ENCODE results near the gene SH2B2. TPM values are rescaled to one million over a fixed set of nuclear protein-coding genes. Genes with fewer than 3 reads are reported as not detected.
"Not testable (repeated sequence)": the region's sequence is repeated elsewhere in the genome, so short reads cannot be mapped to it uniquely, and the experiment has no call there.

SH2B2 gene
- total RNA-seq, 1 donor from 2014 or later: 10.2 TPM

DNA sequence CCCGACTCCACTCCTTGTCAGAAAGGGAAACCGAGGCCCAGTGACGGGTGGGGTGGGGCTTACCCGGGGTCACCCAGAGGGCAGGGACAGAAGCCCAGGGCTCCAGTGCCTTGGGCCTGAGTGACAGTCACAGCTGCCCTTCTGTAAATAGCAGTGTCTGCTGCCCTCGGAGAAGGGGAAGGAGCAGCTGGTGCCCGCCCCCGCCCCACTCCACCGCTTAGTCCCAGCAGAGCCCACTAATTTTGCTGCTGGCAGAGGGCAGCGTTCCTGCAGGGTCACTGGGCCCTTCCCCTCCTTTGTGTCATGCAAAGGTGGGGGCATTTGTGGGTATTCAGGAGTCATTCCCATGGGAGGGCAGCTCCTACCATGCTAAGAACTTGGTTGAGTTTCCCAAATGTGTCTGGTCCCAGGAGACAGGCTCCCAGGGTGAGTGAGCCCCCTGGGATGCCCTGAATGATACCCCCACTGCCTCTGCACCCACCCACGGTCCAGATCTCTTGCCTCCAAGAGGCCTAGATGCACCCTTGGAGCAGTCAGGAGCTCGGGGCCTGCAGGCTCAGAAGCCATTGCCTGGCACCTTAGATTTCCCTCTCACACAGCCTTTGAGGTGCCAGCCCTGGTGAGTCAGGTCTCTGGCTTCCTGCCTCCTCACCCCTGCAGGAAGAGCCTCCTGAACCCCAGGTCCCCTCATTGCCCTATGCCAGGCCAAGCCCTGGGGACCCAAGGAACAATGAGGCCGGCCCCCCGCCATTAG lies 17.2 kb downstream of the SH2B2 start:
- no peak for FAIRE-seq

DNA sequence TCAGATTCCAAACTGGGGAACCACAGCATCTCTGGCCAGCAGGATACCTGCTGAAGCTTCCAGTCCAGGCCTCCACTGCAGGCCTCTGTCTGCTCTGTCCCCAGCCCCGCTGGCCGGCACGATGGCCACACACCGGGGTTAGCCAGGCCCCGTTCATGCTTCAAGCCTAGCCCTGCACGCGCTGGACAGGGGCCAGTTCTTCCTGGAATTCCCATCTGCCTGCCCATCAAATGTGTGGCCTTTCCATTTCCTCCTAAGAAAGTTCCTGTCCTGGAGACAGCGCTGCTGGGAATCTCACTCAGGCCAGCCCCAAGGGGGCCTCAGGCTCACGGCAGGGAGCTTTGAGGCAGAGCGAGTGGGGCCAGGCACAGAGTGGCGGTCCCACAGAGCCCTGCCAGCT lies 18.0 kb downstream of the SH2B2 start:
- FAIRE-seq (no peak), DNase-seq (ENCODE audit: low spot score in 2 of 2) (no peak)

More for the DNA sequence above, 17.2 kb downstream of the SH2B2 start:
- no peak for DNase-seq (ENCODE audit: low spot score in 2 of 2)

DNA sequence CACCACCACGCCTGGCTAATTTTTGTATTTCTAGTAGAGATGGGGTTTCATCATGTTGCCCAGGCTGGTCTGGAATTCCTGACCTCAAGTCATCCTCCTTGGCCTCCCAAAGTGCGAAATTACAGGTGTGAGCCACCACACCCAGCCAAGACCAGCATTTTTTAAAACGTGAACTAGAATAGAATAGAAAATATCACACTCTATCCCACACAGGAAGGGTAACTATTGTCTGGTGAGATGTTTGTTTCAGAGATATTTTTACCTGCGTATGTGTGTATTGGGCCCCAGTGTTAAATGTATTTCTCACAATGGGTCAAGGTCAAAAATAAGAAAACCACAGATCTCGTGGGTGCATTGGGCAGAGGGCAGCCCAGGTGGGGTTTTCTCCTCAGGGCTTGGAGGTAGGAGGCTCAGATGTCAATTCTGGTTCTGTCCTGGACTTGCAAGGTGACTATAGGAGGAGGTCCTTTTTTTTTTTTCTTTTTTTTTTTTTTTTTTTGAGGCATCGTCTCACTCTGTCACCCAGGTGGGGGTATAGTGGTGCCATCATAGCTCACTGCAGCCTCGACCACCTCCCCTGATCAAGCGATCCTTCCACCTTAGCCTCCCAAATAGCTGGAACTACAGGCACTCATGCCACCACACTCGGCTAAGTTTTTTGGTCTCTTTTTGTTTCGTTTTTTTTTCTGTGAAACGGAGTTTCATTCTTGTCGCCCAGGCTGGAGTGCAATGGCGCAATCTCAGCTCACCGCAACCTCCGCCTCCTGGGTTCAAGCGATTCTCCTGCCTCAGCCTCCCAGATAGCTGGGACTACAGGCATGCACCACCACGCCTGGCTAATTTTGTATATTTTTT lies 19.0 kb downstream of the SH2B2 start:
- no peak for DNase-seq (ENCODE audit: low spot score in 2 of 2)
- no peak for FAIRE-seq

DNA sequence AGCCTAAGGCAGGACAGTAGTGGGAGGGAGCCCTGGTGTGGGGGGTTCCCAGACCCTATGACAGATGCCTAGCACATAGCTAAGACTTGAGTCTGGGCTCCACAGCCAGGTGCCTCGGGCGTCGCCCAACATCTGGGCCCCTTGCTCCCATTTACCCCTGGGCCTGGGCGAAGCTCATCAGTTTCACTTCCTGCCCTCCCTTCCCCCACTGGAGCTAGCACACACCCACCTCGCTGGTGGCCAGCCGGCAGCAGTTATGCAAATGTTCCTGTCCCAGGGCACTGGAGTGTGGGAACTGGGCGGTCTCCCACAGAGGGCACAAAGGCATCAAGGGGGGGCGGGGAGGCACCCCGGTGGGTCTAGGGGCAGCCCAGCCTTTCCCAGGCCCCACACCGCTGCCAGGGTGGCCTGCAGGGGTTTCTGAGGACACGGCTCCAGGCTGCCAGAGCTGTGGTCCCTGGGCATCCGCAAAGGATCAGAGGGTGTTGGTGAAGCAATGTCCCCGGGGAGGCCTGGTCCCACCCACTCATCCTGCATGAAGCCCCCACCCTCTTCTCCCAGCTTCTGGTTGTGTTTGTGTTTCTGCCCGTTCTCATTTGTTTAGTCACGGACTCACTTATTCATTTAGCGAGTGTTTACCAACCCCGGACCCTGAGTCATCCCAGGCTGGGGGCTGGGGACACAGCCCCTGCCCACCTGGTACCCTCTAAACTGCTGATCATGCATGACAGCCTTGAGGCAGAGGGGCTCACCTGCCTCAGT lies 20.4 kb downstream of the SH2B2 start:
- DNase-seq (ENCODE audit: low spot score in 2 of 2) (no peak), FAIRE-seq (no peak)

DNA sequence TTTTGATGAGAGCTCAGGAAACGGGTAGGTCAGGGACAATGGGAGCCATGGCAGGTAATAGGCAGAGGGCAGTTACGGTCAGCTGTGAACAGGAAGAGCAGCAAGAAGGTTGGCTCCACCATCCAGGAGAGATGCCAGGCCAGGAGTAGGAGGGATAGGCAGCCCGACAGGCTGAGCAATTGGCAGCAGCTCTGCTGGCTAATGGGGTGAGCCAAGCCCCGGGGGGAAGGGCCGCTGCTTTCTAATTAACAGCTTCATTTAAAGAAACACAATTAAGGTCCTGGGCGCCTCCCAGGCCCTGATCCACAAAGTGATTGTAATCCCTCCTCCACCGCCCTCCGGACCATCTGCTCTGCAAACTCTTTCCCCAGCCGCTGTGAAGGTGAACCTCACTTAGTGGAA lies 23.7 kb downstream of the SH2B2 start:
- DNase-seq (ENCODE audit: low spot score in 2 of 2) (peak in 1 of 2 donors; percentile 58), FAIRE-seq (no peak)

DNA sequence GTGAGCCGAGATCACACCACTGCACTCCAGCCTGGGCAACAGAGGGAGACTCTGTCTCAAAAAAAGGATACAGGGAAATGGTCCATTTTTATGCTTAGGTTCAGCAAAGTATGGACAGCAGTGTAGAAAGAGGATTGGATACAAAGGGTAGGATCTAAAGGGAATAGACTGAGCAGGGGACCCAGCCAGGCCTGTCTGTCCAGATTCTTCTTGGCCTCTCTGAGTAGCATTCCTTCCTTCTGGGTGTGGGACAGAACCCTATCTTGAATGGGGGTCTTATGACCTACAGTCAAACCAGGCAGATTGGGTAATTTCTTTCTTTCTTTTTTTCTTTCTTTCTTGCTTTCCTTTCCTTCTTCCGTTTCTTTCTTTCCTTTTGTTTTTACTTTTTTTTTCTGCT lies 25.6 kb downstream of the SH2B2 start:
- no peak for FAIRE-seq
- DNase-seq (ENCODE audit: low spot score in 2 of 2): no peak

DNA sequence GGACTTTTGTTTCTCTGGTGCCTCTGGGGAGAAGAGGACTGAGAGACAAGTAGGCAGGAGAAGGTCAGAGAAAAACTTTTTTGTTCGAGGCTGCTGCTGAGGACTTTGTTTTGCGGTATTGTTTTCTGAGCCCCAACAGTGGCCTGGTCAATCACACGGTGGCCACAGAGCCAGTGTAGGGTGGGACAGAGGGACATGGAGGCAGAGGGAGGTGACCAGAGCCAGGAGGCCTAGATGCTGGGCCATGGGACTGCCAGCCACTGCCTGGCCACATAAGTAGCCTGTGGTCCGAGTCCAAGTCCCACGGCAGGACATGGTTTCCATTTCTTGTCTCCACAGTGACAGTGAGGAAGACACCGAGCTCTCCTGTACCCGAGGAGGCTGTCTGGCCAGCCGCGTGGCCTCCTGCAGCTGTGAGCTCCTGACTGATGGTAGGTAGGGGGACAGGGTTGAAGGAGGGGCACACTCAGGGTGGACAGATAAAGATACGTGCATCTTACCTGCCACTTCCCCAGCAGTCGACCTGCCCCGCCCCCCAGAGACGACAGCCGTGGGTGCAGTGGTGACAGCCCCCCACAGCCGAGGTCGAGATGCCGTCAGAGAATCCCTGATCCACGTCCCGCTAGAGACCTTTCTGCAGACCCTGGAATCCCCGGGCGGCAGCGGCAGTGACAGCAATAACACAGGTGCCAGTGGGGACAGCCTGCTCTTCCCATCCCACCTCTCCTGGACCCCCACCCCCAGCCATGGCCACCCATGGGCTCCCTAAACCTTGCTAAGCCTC lies 27.5 kb downstream of the SH2B2 start:
- DNase-seq (ENCODE audit: low spot score in 2 of 2) (no peak), FAIRE-seq (no peak)

DNA sequence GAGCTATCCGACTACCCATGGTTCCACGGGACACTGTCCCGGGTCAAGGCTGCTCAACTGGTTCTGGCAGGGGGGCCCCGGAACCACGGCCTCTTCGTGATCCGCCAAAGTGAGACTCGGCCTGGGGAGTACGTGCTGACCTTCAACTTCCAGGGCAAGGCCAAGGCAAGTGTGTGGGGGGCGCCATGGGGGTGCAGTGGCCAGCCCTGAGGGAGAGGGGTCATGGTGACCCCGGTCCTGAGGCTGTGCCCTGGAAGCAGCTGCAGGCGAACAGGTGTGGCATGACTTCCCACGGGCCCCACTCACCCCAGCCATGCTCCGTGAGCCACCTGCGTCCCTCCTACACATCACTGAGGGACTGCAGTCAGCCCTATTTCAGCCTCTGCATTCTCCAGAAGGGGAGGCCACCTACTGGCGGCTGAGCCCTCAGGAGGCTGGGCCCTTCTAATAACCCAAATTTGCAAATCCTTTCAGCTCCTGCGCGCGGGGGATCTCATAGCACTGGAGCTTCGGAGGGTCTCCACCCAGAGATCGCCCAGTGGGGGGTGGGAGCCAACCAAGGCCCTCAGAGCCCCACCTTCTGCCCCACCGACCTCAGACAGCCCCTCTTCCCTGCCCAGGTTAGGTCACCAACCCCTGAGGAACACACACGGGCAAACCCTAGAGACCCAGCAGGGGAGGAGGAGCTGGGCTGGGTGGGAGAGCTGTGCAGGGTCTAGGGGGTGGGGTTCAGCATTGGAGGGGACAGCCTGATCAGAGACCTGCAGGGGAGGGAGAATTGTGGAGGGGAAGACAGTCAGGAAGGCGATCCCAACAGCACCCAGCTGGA lies 30.8 kb downstream of the SH2B2 start:
- DNase-seq (ENCODE audit: low spot score in 2 of 2) (peak; percentile 9 to 10), FAIRE-seq (no peak)

DNA sequence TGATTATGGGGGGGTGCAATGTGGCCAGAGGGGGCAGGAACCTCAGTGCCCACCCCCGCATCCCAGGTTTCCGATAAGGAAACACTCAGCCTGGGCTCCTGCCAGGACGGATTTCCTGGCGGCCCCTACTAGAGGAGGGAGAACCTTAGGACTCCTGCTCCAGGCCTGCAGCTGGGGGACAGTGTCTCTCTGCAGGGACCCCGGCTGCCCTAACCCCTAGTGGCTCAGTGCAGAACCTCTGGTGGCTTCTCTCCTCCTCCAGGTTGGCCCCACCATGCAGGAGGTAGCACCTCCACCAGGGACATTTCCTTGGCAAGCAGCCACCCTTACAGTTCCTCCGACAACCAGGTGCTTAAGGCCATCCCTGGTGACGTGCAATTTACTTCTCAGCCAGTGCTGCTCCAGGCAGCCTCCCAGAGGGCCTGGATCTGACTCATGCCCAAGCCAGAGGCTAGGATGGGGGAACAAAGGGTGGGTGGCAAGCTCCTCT lies 31.9 kb downstream of the SH2B2 start:
- no peak for FAIRE-seq
- peak; percentile 10 to 25 for DNase-seq (ENCODE audit: low spot score in 2 of 2)

DNA sequence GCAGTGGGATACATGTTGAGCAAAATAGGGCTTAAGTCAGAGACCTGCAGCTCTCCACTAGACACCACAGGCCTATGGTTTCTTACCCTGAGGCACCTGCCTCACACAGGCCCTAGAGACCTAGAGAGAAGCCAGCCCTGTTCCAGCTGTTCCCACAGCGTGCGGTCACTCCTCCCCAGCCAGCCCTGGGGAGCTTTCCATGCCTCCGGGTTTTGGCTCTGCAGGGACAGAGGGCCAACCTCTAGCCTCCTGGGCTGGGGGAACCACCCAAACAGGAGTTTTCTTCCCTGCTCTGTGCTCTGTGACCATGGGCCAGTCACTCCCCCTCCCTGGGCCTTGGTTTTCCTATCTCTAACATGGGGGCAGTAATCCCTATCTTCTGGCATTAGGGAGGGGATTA lies 33.0 kb downstream of the SH2B2 start:
- peak in 1 of 2 donors; percentile 7 for DNase-seq (ENCODE audit: low spot score in 2 of 2)
- FAIRE-seq: no peak

DNA sequence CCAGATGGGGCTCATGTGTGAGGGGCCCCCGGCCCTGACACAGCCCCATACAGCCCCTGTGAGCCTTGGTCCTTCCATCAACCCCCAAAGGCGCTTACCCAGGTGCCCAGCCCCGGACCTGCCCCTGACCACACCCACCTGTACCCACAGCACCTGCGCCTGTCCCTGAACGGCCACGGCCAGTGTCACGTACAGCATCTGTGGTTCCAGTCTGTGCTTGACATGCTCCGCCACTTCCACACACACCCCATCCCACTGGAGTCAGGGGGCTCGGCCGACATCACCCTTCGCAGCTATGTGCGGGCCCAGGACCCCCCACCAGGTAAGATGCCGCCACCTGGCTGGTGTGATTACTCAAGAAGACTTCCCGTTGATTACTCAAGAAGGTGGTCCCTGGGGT lies 33.5 kb downstream of the SH2B2 start:
- FAIRE-seq (no peak), DNase-seq (ENCODE audit: low spot score in 2 of 2) (peak in 1 of 2 donors; percentile 10)

DNA sequence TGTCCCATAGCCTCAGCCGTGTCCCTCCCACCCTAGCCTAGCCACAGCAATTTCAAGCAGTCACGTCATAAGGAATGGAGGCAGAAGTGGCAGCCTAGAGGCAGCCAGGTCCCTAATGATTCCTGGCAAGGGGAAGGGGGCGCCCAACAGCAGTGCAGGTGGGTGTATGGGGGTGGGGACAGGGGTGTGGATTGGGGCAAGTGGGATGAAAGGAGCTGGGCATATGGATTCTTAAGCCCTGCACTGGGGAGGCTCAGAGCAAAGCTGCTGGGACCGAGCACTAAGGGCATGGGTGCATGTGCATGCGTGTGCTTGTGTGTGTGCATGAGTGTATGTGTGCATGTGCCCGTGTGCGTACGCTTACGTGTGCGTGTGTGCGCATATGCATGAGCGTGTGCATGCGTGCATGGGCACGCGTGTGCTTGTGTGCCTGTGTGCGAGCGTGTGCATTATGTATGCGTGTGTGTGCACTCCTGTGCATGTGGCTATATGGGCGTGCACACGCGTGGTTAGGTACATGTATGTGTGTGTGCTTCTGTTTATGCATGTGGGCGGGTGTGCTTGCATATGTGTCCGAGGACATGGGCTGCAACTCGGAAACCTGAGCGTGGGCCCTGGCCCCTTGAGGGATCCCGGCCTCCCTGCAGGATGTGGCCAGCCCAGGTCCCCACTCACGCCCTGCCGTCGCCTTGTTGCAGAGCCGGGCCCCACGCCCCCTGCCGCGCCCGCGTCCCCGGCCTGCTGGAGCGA lies 34.1 kb downstream of the SH2B2 start:
- FAIRE-seq: no peak
- peak; percentile 10 to 13 for DNase-seq (ENCODE audit: low spot score in 2 of 2)

DNA sequence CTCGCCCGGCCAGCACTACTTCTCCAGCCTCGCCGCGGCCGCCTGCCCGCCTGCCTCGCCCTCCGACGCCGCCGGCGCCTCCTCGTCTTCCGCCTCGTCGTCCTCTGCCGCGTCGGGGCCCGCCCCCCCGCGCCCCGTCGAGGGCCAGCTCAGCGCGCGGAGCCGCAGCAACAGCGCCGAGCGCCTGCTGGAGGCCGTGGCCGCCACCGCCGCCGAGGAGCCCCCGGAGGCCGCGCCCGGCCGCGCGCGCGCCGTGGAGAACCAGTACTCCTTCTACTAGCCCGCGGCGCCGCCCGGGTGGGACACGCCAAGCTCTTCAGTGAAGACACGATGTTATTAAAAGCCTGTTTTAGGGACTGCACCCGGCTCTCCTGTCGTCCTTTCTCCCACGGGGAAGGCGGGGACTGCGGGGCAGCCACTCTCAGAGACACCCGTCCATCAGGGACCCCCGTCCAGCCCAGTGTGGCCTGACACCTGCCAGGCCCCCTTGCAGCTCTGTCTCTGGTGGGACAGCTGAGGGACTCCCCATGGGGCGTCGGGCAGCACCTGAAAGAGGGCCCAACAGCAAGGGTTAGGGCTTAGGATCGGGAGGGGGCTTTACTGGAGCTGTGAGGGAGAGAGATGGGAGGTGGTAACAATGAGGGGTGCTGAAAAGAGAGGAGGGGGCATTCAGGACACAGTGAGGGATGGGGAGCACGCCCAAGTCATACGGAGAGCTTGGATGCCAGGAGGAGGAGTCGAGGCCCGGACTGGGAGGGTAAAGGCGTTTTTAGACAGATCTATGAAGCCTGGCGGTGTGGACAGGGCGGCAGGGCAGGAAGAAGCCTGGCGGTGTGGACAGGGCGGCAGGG lies 34.9 kb downstream of the SH2B2 start:
- FAIRE-seq (no peak), DNase-seq (ENCODE audit: low spot score in 2 of 2) (peak; percentile 31 to 33)

DNA sequence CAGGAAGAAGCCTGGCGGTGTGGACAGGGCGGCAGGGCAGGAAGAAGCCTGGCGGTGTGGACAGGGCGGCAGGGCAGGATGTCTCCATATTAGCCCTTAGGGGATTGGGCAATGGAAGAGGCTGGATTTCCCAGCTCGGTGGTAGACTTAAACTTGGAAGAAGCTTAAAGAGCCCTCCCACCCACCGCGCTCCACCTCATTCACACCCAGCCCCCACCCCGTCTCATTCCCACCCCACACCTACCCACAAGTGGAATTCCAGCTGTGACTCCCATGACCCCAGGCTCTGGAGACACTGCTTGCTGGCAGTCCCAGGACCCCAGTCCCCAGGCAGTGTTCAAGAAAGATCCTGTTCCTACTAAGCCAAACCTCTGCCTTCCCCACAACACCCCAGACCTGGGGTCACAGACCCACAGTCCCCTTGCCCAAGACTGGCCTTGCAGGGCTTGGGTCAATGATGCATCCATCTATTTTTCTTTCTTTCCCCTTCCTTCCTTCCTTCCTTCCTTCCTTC lies 35.6 kb downstream of the SH2B2 start:
- peak; percentile 2 to 8 for DNase-seq (ENCODE audit: low spot score in 2 of 2)
- no peak for FAIRE-seq

DNA sequence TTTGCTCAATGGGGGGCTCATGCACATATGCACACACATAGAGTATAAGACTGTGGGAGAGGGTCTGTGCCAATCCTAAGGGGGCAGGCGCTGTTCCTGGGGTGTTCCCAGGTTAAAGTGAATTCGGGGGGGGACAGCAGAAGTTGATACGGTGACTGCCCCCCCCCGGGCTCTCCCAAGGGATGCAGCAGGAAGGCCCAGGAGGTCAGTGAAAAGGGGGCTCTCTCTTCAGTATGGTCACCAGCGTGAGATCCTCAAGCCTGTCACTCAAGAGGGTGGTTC lies 37.2 kb downstream of the SH2B2 start:
- DNase-seq (ENCODE audit: low spot score in 2 of 2) (no peak), FAIRE-seq (no peak)

DNA sequence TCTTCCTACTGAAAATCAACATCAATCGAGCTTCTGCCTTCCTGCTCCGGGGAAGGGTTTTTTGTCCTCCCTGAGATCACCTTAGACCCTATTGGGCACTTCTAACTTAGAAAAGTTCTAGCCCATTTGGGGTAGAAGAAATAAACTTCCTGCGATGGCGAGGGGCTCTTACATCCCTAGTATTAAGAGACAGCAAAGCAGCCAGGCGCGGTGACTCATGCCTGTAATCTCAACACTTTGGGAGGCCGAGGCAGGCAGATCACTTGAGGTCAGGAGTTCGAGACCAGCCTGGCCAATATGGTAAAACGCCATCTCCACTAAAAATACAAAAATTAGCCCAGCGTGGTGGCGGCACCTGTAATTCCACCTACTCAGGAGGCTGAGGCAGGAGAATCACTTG lies 38.4 kb downstream of the SH2B2 start:
- DNase-seq (ENCODE audit: low spot score in 2 of 2); FAIRE-seq: not testable (repeated sequence)

DNA sequence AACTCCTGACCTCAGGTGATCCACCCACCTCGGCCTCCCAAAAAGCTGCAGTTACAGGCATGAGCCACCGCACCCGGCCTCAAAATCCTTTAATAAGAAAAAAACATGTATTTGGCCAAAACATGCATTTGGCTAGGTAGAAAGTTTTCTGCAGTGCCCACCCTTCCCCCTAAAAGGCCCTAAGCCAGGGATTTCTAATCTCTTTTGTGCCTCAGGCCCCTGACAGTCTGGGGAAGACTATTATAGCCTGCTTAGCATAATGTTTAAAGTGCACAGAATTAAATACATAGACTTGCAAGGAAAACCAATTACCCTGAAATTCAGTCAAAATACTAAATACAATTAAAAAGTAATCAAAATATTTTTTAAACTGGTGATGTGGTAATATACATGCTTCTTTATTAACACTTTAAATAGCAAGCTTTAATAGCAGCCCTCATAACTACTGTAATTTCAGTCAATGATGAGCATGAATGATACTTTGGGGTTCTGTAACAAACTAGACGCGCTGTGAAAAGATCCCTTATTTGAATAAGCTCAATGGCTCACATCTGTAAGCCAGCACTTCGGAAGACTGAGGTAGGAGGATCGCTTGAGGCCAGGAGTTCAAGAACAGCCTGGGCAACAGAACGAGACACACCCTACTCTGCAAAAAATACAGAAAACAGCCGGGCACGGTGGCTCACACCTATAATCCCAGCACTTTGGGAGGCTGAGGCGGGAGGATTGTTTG lies 39.7 kb downstream of the SH2B2 start:
- FAIRE-seq (no peak), DNase-seq (ENCODE audit: low spot score in 2 of 2) (no peak)

All from frontal cortex (tissue), 4 donors.